ENCODE measurements around the gene AQP10. TPM values are rescaled to one million over a fixed set of nuclear protein-coding genes. Genes with fewer than 3 reads are reported as not detected.
"Not testable (repeated sequence)": the region's sequence is repeated elsewhere in the genome, so short reads cannot be mapped to it uniquely, and the experiment has no call there.

Gene AQP10
- total RNA-seq, 1 donor from 2014 or later: 0.20 TPM

GRCh38 chr1:154324669-154325582 is 4.0 kb downstream of the AQP10 start, which contains the start of gene ATP8B2:
ATP8B2 (plus strand) TSS chr1:154325525; CDS start chr1:154328142, 2,617 bp downstream.
- DNase-seq: peak; percentile 72

- peak; percentile 58 for DNase-seq
These were observed 5.0 kb downstream of the AQP10 start for GRCh38 chr1:154325583-154326545.

GRCh38 chr1:154326546-154327465 is 5.9 kb downstream of the AQP10 start:
- DNase-seq: peak; percentile 43

GRCh38 chr1:154327466-154328317 is 6.8 kb downstream of the AQP10 start:
- DNase-seq: no peak

- peak; percentile 54 for DNase-seq
These were observed 7.6 kb downstream of the AQP10 start for GRCh38 chr1:154328318-154329151.

GRCh38 chr1:154329152-154329521 is 8.2 kb downstream of the AQP10 start:
- no peak for DNase-seq

GRCh38 chr1:154329551-154330131 is 8.7 kb downstream of the AQP10 start:
- no peak for DNase-seq

- DNase-seq: no peak
These were observed 9.8 kb downstream of the AQP10 start for GRCh38 chr1:154330669-154331068.

GRCh38 chr1:154334079-154335024 is 13.5 kb downstream of the AQP10 start:
- DNase-seq: no peak

GRCh38 chr1:154335025-154335714 is 14.3 kb downstream of the AQP10 start:
- peak; percentile 69 for DNase-seq

- DNase-seq: no peak
These were observed 16.5 kb downstream of the AQP10 start for GRCh38 chr1:154337253-154337894.

- DNase-seq: no peak
These were observed 18.0 kb downstream of the AQP10 start for GRCh38 chr1:154338875-154339274.

GRCh38 chr1:154341366-154341765 is 20.5 kb downstream of the AQP10 start:
- DNase-seq: not testable (repeated sequence)

- DNase-seq: no peak
These were observed 21.2 kb downstream of the AQP10 start for GRCh38 chr1:154342132-154342531.

GRCh38 chr1:154342836-154343472 is 22.1 kb downstream of the AQP10 start:
- no peak for DNase-seq
